Activated CD8-positive, alpha-beta T cell treated with anti-CD3 and anti-CD28 coated beads for 36 hours (primary cell): ENCODE results near the gene NDFIP2. TPM values are rescaled to one million over a fixed set of nuclear protein-coding genes. Genes with fewer than 3 reads are reported as not detected.

Source experiments
- ATAC-seq: fragments of 200-7000 bp; cut with Tn5 transposase; one replicate; pipeline ENCODE4 v1.10.0; 2021; ENCODE audit warnings: mild to moderate bottlenecking, moderate library complexity
- CTCF ChIA-PET: fragments of 350-600 bp; sonication (Branson Sonifier 250); formaldehyde crosslinking; loops from one replicate; lab custom pipeline; 2021; ENCODE audit warnings: antibody characterized with exemption; lab: Charles Lee
- POLR2A ChIA-PET: fragments of 350-600 bp; sonication (Branson Sonifier 250); formaldehyde crosslinking; loops from one replicate; lab custom pipeline; 2021; ENCODE audit warnings: antibody characterized with exemption; lab: Charles Lee
- DNase-seq: peaks from one replicate; pipeline ENCODE4 v3.0.0-alpha.2; 2020
- H3K27ac Mint-ChIP-seq: one replicate; pipeline ENCODE4 v1.8.0; 2021; ENCODE audit warnings: mild to moderate bottlenecking, mixed read lengths
- H3K27me3 Mint-ChIP-seq: one replicate; pipeline ENCODE4 v1.8.0; 2021; ENCODE audit warnings: mixed read lengths
- H3K36me3 Mint-ChIP-seq: one replicate; pipeline ENCODE4 v1.8.0; 2021; ENCODE audit warnings: low read depth, mixed read lengths
- H3K4me1 Mint-ChIP-seq: one replicate; pipeline ENCODE4 v1.8.0; 2021; ENCODE audit warnings: low read depth, mixed read lengths
- H3K4me3 Mint-ChIP-seq: one replicate; pipeline ENCODE4 v1.8.0; 2021; ENCODE audit warnings: mild to moderate bottlenecking, moderate library complexity, mixed read lengths
- H3K9me3 Mint-ChIP-seq: one replicate; pipeline ENCODE4 v1.8.0; 2021; ENCODE audit warnings: mixed read lengths
- intact Hi-C: fragments of 100-400 bp; cut with micrococcal nuclease; formaldehyde crosslinking; loops from one replicate; pipeline ENCODE4 v1.10.0; 2022
- total RNA-seq, 2 experiments: library from RNA; stranded (reverse); gene quantifications; one replicate each; pipeline ENCODE4 v1.2.3, GENCODE V29; 2021
- TF ChIP-seq, protein P1 (sequence below): fragments of 200-600 bp; IDR thresholded peaks from one replicate; pipeline ENCODE4 v1.8.0; 2022; ENCODE audit warnings: antibody characterized with exemption, mild to moderate bottlenecking

The NDFIP2 gene
- total RNA-seq, 2 experiments from 2014 or later = 67.4 to 69.1 TPM

DNA sequence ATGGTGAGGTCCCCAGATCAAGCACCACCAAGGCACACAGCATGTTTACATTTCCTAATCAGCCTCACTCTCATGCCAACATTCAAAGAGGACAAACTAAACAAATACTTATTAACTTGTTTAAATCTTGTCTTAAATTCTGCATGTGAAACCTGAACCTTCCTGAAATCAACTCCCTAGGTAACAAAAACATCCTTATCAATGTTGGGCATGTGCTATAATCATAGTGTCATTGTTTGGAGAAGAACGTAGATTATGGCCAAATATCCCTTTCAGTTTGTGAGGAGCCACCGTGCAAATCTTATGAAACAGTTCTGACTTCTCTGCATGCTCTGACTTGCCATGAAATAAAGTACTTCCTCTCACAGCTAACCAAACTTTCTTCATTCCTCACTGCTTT lies 123.8 kb downstream of the NDFIP2 start:
- no peak for DNase-seq

More for the DNA sequence above, 123.8 kb downstream of the NDFIP2 start:
- intact Hi-C loops = no loop called here
- H3K4me1 Mint-ChIP-seq = no peaks in the 10 kb centered on the region
- TF ChIP-seq, protein P1, sequence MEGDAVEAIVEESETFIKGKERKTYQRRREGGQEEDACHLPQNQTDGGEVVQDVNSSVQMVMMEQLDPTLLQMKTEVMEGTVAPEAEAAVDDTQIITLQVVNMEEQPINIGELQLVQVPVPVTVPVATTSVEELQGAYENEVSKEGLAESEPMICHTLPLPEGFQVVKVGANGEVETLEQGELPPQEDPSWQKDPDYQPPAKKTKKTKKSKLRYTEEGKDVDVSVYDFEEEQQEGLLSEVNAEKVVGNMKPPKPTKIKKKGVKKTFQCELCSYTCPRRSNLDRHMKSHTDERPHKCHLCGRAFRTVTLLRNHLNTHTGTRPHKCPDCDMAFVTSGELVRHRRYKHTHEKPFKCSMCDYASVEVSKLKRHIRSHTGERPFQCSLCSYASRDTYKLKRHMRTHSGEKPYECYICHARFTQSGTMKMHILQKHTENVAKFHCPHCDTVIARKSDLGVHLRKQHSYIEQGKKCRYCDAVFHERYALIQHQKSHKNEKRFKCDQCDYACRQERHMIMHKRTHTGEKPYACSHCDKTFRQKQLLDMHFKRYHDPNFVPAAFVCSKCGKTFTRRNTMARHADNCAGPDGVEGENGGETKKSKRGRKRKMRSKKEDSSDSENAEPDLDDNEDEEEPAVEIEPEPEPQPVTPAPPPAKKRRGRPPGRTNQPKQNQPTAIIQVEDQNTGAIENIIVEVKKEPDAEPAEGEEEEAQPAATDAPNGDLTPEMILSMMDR = no peak
- no peaks in the 10 kb centered on the region for H3K36me3 Mint-ChIP-seq
- ChIA-PET POLR2A (no interaction called here), CTCF (no interaction called here)
- H3K27me3 Mint-ChIP-seq = no peaks in the 10 kb centered on the region
- ATAC-seq = no peak
- H3K9me3 Mint-ChIP-seq = no peaks in the 10 kb centered on the region
- no peak overlapping the region for H3K4me3 Mint-ChIP-seq
- no peak overlapping the region for H3K27ac Mint-ChIP-seq

Other genes starting within 250 kb of the NDFIP2 start
- gene RBM26, start 74.9 kb upstream of the NDFIP2 start, total RNA-seq = 10 to 100 TPM; 57.6 to 61.1 TPM